ENCODE results near the gene ZFP82. TPM values are rescaled to one million over a fixed set of nuclear protein-coding genes. Genes with fewer than 3 reads are reported as not detected.

Gene ZFP82
- total RNA-seq, 1 experiment from 2014 or later, result 8.7 TPM

DNA sequence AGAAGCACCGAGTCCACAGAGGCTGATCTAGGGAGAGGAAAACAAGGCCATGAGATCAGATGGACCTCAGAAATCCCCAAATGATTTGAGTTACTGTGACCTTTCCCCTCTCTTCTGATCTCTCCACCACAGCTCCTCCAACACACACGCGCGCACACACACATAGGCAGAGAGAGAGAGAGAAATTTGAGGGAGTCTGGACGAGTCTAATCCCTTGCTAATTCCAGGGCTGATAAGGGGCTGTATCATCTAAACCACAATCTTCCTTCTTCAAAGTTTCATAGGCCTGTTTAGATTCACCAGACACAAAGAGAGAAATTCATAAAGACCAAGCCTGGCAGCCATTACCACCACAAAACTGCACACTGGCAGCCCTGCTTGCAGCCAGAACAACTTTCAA, 8.6 kb downstream of the ZFP82 start:
- ChIA-PET CTCF (no interaction called here), POLR2A (no interaction called here)
- H3K27me3 ChIP-seq (ENCODE audit: control insufficient read depth, insufficient read depth, low read length), result no peaks in the 10 kb centered on the region
- TF ChIP-seq, protein P1, sequence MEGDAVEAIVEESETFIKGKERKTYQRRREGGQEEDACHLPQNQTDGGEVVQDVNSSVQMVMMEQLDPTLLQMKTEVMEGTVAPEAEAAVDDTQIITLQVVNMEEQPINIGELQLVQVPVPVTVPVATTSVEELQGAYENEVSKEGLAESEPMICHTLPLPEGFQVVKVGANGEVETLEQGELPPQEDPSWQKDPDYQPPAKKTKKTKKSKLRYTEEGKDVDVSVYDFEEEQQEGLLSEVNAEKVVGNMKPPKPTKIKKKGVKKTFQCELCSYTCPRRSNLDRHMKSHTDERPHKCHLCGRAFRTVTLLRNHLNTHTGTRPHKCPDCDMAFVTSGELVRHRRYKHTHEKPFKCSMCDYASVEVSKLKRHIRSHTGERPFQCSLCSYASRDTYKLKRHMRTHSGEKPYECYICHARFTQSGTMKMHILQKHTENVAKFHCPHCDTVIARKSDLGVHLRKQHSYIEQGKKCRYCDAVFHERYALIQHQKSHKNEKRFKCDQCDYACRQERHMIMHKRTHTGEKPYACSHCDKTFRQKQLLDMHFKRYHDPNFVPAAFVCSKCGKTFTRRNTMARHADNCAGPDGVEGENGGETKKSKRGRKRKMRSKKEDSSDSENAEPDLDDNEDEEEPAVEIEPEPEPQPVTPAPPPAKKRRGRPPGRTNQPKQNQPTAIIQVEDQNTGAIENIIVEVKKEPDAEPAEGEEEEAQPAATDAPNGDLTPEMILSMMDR (IDR thresholded peaks at IDR 0.05), result no peak
- TF ChIP-seq POLR2AphosphoS5 (IDR thresholded peaks at IDR 0.05; ENCODE audit: low read depth, low read length), result no peak
- TF ChIP-seq, protein P2, sequence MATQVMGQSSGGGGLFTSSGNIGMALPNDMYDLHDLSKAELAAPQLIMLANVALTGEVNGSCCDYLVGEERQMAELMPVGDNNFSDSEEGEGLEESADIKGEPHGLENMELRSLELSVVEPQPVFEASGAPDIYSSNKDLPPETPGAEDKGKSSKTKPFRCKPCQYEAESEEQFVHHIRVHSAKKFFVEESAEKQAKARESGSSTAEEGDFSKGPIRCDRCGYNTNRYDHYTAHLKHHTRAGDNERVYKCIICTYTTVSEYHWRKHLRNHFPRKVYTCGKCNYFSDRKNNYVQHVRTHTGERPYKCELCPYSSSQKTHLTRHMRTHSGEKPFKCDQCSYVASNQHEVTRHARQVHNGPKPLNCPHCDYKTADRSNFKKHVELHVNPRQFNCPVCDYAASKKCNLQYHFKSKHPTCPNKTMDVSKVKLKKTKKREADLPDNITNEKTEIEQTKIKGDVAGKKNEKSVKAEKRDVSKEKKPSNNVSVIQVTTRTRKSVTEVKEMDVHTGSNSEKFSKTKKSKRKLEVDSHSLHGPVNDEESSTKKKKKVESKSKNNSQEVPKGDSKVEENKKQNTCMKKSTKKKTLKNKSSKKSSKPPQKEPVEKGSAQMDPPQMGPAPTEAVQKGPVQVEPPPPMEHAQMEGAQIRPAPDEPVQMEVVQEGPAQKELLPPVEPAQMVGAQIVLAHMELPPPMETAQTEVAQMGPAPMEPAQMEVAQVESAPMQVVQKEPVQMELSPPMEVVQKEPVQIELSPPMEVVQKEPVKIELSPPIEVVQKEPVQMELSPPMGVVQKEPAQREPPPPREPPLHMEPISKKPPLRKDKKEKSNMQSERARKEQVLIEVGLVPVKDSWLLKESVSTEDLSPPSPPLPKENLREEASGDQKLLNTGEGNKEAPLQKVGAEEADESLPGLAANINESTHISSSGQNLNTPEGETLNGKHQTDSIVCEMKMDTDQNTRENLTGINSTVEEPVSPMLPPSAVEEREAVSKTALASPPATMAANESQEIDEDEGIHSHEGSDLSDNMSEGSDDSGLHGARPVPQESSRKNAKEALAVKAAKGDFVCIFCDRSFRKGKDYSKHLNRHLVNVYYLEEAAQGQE (IDR thresholded peaks at IDR 0.05; ENCODE audit: insufficient read depth in 1 of 2, low read depth in 2 of 2, low read length in 1 of 2), result no peak
- TF ChIP-seq SIN3A (IDR thresholded peaks at IDR 0.05; ENCODE audit: borderline replicate concordance, insufficient read depth, low read depth, low read length), result no peak
- no peak for TF ChIP-seq TCF7L2 (IDR thresholded peaks at IDR 0.05; ENCODE audit: low read depth, low read length)
- ATAC-seq (no peak), DNase-seq (ENCODE audit: low read depth, low spot score) (no peak)
- in situ Hi-C loops (cut with HindIII; ENCODE audit: low pct_unique_long_range_greater_than_20kb, low sequenced_read_pairs) (no loop called here), intact Hi-C loops (cut with micrococcal nuclease; ENCODE audit: unreplicated experiment) (no loop called here)
- no TSS peak for BruUV-seq (replicated peaks)
- no peak overlapping the region for H3K27ac ChIP-seq (ENCODE audit: low read length)
- peaks cover 24% of the 10 kb centered on the region for H3K36me3 ChIP-seq (ENCODE audit: control insufficient read depth, insufficient read depth, low read length)
- no peak overlapping the region for H3K4me3 ChIP-seq (ENCODE audit: low read depth in 2 of 2, low read length in 2 of 2)
- H3K4me1 ChIP-seq (ENCODE audit: control insufficient read depth, insufficient read depth, low read length), result no peaks in the 10 kb centered on the region
- peaks cover 35% of the 10 kb centered on the region; the same call in 1 of the 2 replicates for H3K9me3 ChIP-seq (ENCODE audit: control insufficient read depth, insufficient read depth, low read depth, low read length)

DNA sequence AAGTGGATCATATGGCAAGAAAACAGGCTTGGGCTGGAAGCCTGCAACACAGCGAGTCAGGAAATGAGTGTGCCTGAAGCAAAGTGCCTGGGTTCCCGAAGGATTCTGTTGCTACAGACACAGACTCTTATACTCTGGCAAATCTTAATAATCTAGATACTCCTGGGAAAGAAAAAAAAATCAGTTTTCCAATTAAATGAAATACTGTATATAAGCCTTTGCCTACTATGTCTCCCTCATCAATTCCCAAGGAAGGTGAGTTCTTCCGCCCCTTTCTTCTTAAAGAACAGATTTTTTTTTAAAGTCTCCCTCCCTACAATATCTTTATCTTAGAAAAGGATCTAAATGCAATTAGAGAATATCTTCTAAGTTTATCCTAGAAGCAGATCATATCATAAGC, 10.3 kb downstream of the ZFP82 start:
- Histone ChIP-seq H3K4me1 (ENCODE audit: control insufficient read depth, insufficient read depth, low read length) (no peaks in the 10 kb centered on the region), H3K36me3 (ENCODE audit: control insufficient read depth, insufficient read depth, low read length) (peaks cover 27% of the 10 kb centered on the region), H3K27ac (ENCODE audit: low read length) (no peak overlapping the region), H3K27me3 (ENCODE audit: control insufficient read depth, insufficient read depth, low read length) (no peaks in the 10 kb centered on the region), H3K4me3 (ENCODE audit: low read depth in 2 of 2, low read length in 2 of 2) (no peak overlapping the region), H3K9me3 (ENCODE audit: control insufficient read depth, insufficient read depth, low read depth, low read length) (peaks cover 38% of the 10 kb centered on the region; the same call in 1 of the 2 replicates)
- no peak for TF ChIP-seq SIN3A (IDR thresholded peaks at IDR 0.05; ENCODE audit: borderline replicate concordance, insufficient read depth, low read depth, low read length)
- DNase-seq (ENCODE audit: low read depth, low spot score), result no peak
- BruUV-seq (replicated peaks), result no TSS peak
- ChIA-PET CTCF (no interaction called here), POLR2A (no interaction called here)
- intact Hi-C loops (cut with micrococcal nuclease; ENCODE audit: unreplicated experiment), result no loop called here
- in situ Hi-C loops (cut with HindIII; ENCODE audit: low pct_unique_long_range_greater_than_20kb, low sequenced_read_pairs), result no loop called here
- ATAC-seq, result no peak

DNA sequence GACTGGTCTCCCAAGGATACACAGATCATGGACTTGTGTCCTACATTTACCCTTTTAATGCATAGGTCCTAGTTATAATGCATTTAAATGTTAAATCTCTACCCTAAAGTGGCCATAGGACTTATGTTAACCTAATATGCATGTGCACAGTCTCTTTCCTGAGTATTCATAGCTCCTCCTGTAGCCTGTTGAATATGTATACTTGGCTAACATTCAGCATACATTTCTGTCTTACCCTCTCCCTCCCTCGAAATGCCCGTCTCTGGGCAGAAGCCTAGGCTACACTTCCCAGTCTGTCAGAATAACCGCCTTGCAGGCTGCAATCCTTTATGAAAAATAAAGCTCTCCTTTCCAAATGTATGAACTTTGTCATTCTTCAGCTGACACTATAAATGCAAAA, 13.9 kb downstream of the ZFP82 start:
- no peak overlapping the region for H3K27ac ChIP-seq (ENCODE audit: low read length)
- no peak for ATAC-seq
- intact Hi-C loops (cut with micrococcal nuclease; ENCODE audit: unreplicated experiment), result no loop called here
- peaks cover 37% of the 10 kb centered on the region; the same call in 1 of the 2 replicates for H3K9me3 ChIP-seq (ENCODE audit: control insufficient read depth, insufficient read depth, low read depth, low read length)
- H3K36me3 ChIP-seq (ENCODE audit: control insufficient read depth, insufficient read depth, low read length), result peaks cover 31% of the 10 kb centered on the region
- in situ Hi-C loops (cut with HindIII; ENCODE audit: low pct_unique_long_range_greater_than_20kb, low sequenced_read_pairs), result no loop called here
- DNase-seq (ENCODE audit: low read depth, low spot score), result no peak
- no peak overlapping the region for H3K4me3 ChIP-seq (ENCODE audit: low read depth in 2 of 2, low read length in 2 of 2)
- ChIA-PET POLR2A (interaction anchor here (0.6 kb wide), 1 partner anchor 89 kb away, joined by 5 read pairs; no protein-coding TSS in a partner anchor), CTCF (no interaction called here)
- H3K4me1 ChIP-seq (ENCODE audit: control insufficient read depth, insufficient read depth, low read length), result no peaks in the 10 kb centered on the region
- TF ChIP-seq SIN3A (IDR thresholded peaks at IDR 0.05; ENCODE audit: borderline replicate concordance, insufficient read depth, low read depth, low read length), result no peak
- no TSS peak for BruUV-seq (replicated peaks)
- no peaks in the 10 kb centered on the region for H3K27me3 ChIP-seq (ENCODE audit: control insufficient read depth, insufficient read depth, low read length)

Measured in Panc1 (cell line).